ENCODE measurements around the gene TENT5C. TPM values are rescaled to one million over a fixed set of nuclear protein-coding genes. Genes with fewer than 3 reads are reported as not detected.

The TENT5C gene
- total and polyA plus RNA-seq, 10 of the 15 experiments (the other 5 are each of a cell fraction or from before 2014, with no cell fraction given), result 0.19 to 2.4 (median 0.78) TPM

DNA sequence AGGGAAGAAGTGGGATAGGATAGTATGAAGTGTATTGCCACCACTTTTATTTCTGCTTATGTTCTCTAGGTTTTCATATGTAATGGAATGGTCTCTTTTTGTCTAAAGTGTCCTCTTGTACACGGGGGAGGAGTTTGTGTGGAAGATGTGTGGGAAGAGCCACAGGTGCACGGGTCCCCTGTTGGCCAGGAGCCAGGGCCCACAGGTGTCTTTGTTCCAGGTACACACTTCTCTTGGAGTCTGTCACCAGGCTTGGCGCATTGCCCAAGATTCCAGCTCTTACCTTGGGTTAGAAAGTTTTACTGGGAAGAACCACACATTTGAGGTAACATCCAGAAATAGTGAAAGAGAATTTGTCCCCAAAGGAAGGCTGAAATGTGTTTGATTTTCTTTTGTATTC lies 10.5 kb downstream of the TENT5C start (continued):
- TF ChIP-seq, protein P1, sequence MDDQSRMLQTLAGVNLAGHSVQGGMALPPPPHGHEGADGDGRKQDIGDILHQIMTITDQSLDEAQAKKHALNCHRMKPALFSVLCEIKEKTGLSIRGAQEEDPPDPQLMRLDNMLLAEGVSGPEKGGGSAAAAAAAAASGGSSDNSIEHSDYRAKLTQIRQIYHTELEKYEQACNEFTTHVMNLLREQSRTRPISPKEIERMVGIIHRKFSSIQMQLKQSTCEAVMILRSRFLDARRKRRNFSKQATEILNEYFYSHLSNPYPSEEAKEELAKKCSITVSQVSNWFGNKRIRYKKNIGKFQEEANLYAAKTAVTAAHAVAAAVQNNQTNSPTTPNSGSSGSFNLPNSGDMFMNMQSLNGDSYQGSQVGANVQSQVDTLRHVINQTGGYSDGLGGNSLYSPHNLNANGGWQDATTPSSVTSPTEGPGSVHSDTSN (IDR thresholded peaks at IDR 0.05; ENCODE audit: insufficient replicate concordance, low read depth, low read length), result no peak

DNA sequence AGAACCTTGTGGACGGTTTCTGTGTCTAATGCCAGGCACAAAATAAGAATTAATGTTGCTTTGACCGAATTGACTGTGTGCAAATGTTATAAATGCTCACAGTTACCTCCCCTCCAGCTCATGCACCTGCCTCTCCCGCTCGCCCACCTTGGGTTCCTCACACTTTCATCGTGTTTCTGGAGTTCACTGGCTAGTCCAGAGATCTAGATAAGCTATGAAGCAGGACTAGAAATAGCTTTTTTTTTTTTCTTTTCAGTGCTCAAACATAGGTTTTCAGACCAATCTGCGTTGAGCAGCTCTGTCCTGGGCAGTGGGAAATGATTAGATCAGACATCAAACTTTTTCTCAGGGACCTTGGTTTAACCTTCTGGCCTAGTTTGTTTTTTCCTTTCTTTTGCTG lies 11.1 kb downstream of the TENT5C start:
- TF ChIP-seq, protein P2, sequence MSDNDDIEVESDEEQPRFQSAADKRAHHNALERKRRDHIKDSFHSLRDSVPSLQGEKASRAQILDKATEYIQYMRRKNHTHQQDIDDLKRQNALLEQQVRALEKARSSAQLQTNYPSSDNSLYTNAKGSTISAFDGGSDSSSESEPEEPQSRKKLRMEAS (IDR thresholded peaks at IDR 0.05; ENCODE audit: low read depth, low read length), result no peak
- TF ChIP-seq HDAC2 (IDR thresholded peaks at IDR 0.05), result no peak
- TF ChIP-seq BCL11A (IDR thresholded peaks at IDR 0.05; ENCODE audit: low read depth, low read length), result no peak
- no peak for TF ChIP-seq HDGF (IDR thresholded peaks at IDR 0.05)
- TF ChIP-seq MEF2A (IDR thresholded peaks at IDR 0.05; ENCODE audit: insufficient read depth, low read depth, low read length), result no peak
- TF ChIP-seq ZSCAN29 (IDR thresholded peaks at IDR 0.05), result no peak
- TF ChIP-seq CREM (IDR thresholded peaks at IDR 0.05; ENCODE audit: low read depth), result no peak
- no peak for TF ChIP-seq PAX8 (IDR thresholded peaks at IDR 0.05)
- TF ChIP-seq ZNF384 (IDR thresholded peaks at IDR 0.05; ENCODE audit: borderline replicate concordance, low read depth, low read length), result no peak
- no peak for TF ChIP-seq PML (IDR thresholded peaks at IDR 0.05; ENCODE audit: low read length)
- FAIRE-seq (no peak), DNase-seq (ENCODE audit: low read depth, low spot score) (no peak), ATAC-seq (no peak)
- no peaks in the 10 kb centered on the region for H3K9me3 ChIP-seq (replicated peaks; ENCODE audit: control insufficient read depth, insufficient read depth, low read length)
- ChIA-PET RAD21 (ENCODE audit: unreplicated experiment) (no interaction called here), POLR2A (no interaction called here), SMC1A (ENCODE audit: uncharacterized antibody, unreplicated experiment) (interaction anchor here (1.6 to 2.0 kb wide), 2 partner anchors 10 to 82 kb away, joined by 4 to 10 read pairs; no protein-coding TSS in a partner anchor), CTCF (interaction anchor here (0.6 kb wide), 2 partner anchors 122 to 604 kb away, joined by 3 to 5 read pairs; no protein-coding TSS in a partner anchor)
- no peak overlapping the region for H3K27ac ChIP-seq (ENCODE audit: control insufficient read depth, insufficient read depth)
- no peaks in the 10 kb centered on the region for H3K79me2 ChIP-seq (ENCODE audit: control insufficient read depth, insufficient read depth, low read length)
- no peaks in the 10 kb centered on the region; a peak in 3 of 4 replicates for H3K27me3 ChIP-seq (replicated peaks in 1 of 2; ENCODE audit: control insufficient read depth in 2 of 2, insufficient read depth in 2 of 2, low read length in 1 of 2)
- no peak overlapping the region for H3K4me3 ChIP-seq
- no peak overlapping the region for H2AFZ ChIP-seq (ENCODE audit: control insufficient read depth, low read depth, low read length)
- no TSS peak for BruUV-seq (replicated peaks)
- intact Hi-C loops (cut with micrococcal nuclease; ENCODE audit: unreplicated experiment) (no loop called here), in situ Hi-C loops (cut with MboI) (no loop called here)
- H4K20me1 ChIP-seq (ENCODE audit: control insufficient read depth, insufficient read depth), result no peaks in the 10 kb centered on the region; the same call in 1 of the 2 replicates
- WGBS (ENCODE audit: insufficient coverage, insufficient replicate concordance, low lambda C conversion rate, missing lambda C conversion rate), result 48% methylated on average over 6 of the region's 6 CpGs
- H3K4me1 ChIP-seq (ENCODE audit: control insufficient read depth, insufficient read depth, low read length), result no peaks in the 10 kb centered on the region
- no peak overlapping the region for H3K4me2 ChIP-seq (ENCODE audit: control insufficient read depth, insufficient read depth)
- H3K36me3 ChIP-seq (ENCODE audit: control insufficient read depth in 2 of 2, insufficient read depth in 2 of 2, low read length in 1 of 2), result no peaks in the 10 kb centered on the region
- H3K9ac ChIP-seq (ENCODE audit: control insufficient read depth, insufficient read depth, low read length), result no peak overlapping the region

Measured in GM12878 (cell line).